GM03348 (cell line): Measurements from ENCODE around the gene ALOX15B.

Experiments used
- DNase-seq: peaks from one replicate; pipeline ENCODE4 v3.0.0; 2012; ENCODE audit warnings: low spot score

Gene ALOX15B

DNA sequence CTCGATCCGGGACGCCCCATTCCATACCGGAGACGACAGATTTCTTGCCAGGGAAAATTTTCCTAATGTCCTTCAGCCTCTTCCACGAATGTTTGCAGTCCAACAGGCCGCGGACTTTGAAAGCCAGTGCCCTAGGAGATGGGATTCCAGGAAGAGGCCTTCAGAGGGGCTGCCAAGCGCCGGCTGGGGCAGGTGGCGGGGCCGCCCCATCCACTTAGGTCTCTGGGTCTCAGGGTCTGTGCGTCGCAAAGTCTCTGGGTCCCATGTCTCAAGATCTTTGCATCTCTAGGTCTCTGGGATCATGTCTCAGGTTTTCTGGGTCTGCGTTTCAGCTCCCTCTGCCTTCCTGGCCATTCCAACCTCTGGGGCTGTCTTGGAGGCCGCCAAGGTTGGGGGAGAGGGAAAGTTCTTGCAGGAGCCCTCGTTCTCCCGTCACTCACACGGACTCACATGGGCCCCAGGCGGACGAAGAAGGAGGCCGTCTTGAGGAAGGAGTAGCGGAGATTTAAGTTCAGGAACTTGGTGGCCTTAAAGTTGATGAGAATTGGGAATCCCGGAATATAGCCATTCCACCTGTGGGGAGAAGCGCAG, 41.4 kb downstream of the ALOX15B start:
- no peak for DNase-seq

DNA sequence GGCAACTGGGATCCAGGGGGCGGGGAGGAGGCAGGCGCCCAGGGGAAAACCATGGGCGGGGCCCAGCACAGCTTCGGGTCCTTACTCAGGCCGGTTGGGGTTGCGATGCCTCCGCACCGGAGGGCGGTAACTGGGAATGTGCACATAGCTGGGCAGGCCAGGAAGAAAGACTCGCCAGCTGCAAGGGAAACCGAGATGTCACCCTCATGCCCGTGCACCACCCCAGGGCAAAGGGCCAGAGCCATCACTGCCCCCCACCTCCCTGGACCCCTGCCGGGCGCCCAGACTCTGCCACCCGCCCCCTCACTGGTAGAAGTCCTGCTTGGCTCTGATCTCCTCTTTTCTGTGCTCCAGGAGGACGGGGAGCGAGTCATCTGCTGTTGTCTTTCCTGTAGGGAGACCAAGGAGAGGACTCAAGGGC, 42.0 kb downstream of the ALOX15B start:
- no peak for DNase-seq

DNA sequence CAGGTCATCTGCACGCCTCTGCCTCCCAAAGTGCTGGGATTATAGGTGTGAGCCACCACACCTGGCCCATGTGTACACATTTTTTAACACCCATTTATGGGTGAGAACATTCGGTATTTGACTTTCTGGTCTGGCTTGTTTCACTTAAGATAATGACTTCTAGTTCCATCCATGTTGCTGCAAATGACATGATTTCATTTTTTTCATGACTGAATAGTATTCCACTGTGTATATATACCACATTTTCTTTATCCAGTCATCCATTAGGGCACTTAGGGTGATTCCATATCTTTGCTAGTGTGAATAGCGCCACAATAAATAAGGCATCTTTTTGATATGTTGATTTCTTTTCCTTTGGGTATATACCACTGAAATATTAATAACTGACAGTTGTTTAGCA, 43.0 kb downstream of the ALOX15B start:
- DNase-seq: no peak

DNA sequence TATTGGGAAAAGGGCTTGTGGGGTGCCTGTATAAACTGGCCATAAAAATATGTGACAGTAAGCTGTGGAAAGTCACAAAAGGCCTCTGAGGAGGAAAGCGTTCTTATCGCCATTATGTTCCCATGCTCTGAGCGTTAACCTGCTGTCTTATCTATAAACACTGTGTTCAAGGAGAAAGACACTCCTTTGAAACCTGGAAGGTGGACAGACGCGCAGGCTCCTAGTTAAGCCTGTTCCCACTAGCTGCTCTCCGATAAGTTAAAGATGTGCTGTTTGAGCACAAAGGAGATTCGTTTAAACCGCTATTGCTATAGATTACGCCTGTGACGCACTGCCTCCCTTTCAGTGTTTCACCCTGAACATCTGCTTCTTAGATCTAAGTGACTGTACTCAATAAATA, 43.4 kb downstream of the ALOX15B start:
- no peak for DNase-seq

DNA sequence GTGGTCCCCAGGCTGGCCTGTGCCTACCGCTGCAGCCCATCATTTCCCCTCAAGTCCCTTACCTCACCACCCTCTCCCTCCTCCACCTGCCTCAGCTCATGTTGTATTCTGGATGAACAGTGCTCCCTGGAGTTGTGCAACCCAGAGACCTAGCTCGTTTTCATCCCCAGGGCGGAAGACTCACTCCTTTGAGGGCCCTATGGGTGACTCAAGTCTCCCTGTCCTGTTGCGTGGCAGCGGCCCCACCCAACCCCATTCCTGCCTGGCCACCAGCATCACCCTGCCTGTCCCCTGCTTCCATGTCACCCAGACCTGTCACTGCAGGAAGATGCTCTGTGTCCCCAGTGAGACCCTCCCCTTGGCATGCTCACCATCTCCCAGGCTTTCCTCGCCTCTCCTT, 45.4 kb downstream of the ALOX15B start:
- no peak for DNase-seq

DNA sequence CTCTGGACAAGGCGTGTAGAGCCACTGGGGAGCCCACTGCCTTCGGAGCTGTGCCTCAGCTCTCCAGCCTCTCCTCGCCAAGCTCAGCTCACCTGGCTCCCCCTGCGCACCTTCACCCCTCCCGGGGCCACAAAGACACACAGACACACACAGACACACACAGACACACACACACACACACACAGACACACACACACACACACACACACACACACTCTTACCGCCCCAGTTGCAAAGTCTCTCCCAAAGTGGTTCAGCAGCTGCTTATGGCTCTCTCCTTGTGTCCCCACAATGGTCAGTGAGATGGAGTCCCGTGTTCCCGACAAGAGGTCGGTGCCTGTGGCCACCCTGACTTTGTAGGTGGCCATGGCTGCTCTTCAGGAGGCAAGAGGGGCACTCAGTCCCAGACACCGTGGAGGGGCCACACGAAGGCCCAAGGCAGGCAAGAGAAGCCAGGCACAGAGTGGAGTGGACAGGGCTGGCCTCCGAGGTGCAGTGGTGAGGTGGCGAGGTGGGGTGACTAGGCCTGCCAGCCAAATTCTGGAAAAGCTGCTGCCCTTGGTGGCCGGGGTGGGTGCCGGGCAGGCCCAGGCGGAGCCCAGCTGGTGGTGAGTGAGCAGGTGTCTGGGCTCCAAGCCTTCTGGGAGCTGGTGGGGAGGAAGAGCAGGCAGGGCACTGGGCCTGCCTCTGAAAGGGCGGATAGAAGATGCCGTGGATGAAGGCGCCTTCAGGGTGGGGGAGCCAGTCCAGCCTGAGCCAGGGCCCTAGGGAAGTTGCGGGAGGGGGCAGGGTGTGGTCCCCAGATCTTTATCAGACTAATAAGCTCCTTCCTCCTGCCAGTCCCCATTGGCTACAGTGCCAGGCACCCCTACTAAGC, 48.5 kb downstream of the ALOX15B start, which contains the start of gene ALOX12B:
Gene ALOX12B (minus strand): TSS at position 642 of the 877 bp plus-strand sequence. CDS start 274 bp downstream, at position 368.
- no peak for DNase-seq

DNA sequence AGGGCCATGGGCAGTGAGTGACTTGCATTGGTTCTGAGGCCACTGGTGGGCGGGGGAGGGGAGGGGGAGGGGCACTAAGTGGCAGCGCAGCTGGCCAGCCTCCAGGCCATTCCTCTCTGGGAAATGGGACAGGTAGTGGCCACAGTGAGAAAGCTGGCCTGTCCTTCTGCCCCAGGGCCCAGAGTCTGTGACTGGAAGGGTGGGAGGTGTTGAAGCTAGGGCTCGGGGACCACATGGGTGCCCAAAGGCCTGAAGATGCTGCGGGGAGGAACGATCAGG, 49.0 kb downstream of the ALOX15B start:
- no peak for DNase-seq

DNA sequence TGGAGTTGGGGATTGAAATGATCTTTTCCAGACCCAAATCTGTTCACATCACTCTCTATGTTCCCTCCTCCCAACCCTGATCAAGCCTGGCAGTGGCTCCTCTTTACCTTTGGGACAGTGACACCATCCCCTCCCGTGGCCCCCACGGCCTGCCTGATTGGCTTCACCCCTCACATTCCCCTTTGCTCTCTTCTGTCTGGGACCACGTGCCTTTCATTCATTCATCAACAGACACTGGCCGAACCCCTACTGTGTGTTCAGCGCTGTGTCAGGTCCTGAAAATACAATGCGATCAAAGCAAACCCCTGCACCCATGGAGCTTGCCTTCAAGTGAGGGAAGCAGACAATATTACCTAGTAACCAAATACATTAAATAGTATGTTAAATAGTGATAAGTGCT, 50.9 kb downstream of the ALOX15B start:
- DNase-seq: no peak

DNA sequence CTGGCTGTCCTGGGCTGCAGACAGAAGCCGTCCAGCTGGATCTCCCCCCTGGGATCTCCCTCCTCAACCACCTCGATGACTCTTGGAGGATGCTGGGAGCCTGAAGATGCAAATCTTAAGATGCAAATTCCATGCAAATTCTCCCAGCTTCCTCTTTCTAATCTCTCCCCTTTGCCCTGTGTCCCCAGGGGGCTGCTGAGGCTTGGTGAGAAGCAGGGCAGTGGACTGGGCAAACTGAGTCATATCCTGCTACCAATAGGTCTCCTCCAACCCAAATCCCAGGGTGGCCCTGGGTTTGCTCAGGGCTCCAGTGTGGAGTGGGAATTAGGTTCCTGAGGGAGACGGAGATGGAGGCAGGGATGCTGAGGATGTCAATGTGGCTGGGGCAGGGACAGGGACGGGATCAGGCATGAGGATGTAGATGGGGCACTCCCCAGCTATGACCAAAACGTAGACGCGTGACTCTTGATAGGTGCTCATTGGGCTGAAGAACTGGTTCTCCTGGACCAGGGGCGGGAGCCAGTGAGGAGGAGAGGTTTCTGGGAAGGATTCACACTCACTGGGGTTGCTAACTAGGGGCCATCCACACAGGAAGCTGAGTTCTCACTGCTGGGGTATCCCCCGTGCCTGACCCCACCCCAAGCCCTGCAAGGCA, 52.3 kb downstream of the ALOX15B start:
- DNase-seq: no peak

DNA sequence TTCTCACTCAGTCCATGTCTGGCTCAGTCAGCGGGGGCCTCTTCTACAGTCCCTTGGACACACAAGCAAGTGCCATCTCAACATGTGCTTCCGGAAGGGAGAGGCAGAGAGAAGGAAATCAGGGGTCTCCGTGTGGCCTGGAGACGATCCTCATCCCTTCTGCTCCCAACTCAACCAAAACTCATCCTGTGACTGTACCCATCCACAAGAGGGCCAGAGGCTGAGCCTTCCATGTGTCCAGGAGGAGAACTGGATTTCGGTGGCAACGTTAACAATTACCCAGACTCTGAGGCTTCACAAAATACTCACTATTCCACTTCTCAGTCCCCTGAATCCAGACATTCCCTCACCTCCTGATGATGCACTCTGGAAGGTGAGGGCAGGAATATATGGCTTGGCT, 56.5 kb downstream of the ALOX15B start:
- no peak for DNase-seq

DNA sequence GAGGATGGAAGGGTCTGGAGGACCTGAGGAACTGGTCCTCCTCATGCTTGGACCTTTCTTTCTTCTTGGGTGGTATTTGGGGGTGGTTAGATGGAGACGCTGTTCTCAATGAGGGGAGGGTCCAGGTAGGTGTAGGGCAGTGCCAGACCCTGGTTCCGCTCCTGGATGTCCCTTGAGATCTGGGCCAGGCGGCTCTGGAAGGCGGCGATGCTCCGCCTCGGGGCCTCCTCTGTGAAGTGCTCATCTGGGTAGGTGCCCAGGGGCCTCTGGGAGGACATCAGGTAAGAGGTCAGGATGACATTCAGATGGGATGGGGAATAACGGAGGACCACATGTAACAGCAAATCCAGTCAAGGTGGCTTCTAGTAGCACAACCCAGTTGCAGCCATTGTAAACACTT, 57.7 kb downstream of the ALOX15B start:
- DNase-seq: no peak
